Upper lobe of left lung (tissue), 6 donors: ENCODE results near the gene TMEM121B. TPM values are rescaled to one million over a fixed set of nuclear protein-coding genes. Genes with fewer than 3 reads are reported as not detected.

Experiments used
- ATAC-seq, 2 donors: fragments of 200-7000 bp; cut with Tn5 transposase; one replicate each; pipeline ENCODE4 v1.9.1; 2022; ENCODE audit warnings: mild to moderate bottlenecking in 2 of 2, moderate library complexity in 2 of 2; ENCODE audit not compliant: low FRiP score in 2 of 2
- DNase-seq, 2 donors: peaks; one replicate each; pipeline ENCODE4 v3.0.0-alpha.2; 2019 to 2020
- H3K27ac ChIP-seq, 4 donors: fragments of 200-600 bp; sonication (generic); one replicate each; pipeline ENCODE4 v1.5.1; 2016 to 2019
- H3K27me3 ChIP-seq, 4 donors: fragments of 200-600 bp; sonication (generic); one replicate each; pipeline ENCODE4 v1.5.1; 2017 to 2019
- H3K36me3 ChIP-seq, 4 donors: fragments of 200-600 bp; sonication (generic); one replicate each; pipeline ENCODE4 v1.5.1; 2016 to 2019
- H3K4me1 ChIP-seq, 4 donors: fragments of 200-600 bp; sonication (generic); one replicate each; pipeline ENCODE4 v1.5.1; 2018 to 2019
- H3K4me3 ChIP-seq, 4 donors: fragments of 200-600 bp; sonication (generic); one replicate each; pipeline ENCODE4 v1.5.1; 2017 to 2019; ENCODE audit warnings: mild to moderate bottlenecking in 2 of 4, moderate library complexity in 1 of 4
- H3K9me3 ChIP-seq, 4 donors: fragments of 200-600 bp; sonication (generic); one replicate each; pipeline ENCODE4 v1.5.1; 2018 to 2019
- EP300 ChIP-seq, 4 donors: sonication (generic); formaldehyde crosslinking; IDR thresholded peaks; one replicate each; pipeline ENCODE4 v1.5.1; 2017; ENCODE audit warnings: antibody characterized with exemption in 4 of 4, control low read depth in 2 of 4
- POLR2A ChIP-seq, 4 donors: fragments of 450-650 bp; IDR thresholded peaks; one replicate each; pipeline ENCODE4 v1.5.1; 2016 to 2017; ENCODE audit warnings: antibody characterized with exemption in 4 of 4, mild to moderate bottlenecking in 2 of 4
- POLR2AphosphoS5 ChIP-seq, 2 donors: sonication (generic); formaldehyde crosslinking; IDR thresholded peaks; one replicate each; pipeline ENCODE4 v1.5.1; 2017; ENCODE audit warnings: antibody characterized with exemption in 2 of 2
- WGBS, 2 donors: methylation state at CpG; one replicate each; pipeline ENCODE4 v1.1.5; 2017 to 2018; 5-methylcytosine and 5-hydroxymethylcytosine counted together
- total RNA-seq, 6 donors: library from RNA; depleted of rRNA in 4 of 6; stranded (reverse); fragments of >200 nt in 4 of 6; gene quantifications; one replicate each; pipeline versions ENCODE4 v1.1.0 to v1.2.1, GENCODE V29; 2016 to 2021
- TF ChIP-seq, protein P1 (sequence below), 6 experiments: fragments of 450-650 bp in 4 of 6; fragments of 200-600 bp in 2 of 6; sonication (generic) in 2 of 6; IDR thresholded peaks; one replicate each; pipeline ENCODE4 v1.5.1; 2016 to 2019; ENCODE audit warnings: antibody characterized with exemption in 6 of 6
- donor health status: DM: no; HTN: no; CAD: no; lungs with moderate emphysema.
- donor health status: DM: no; HTN: yes; CAD: no; lungs with severe emphysema.

TMEM121B gene
- total RNA-seq, 6 donors from 2014 or later: 0.10 to 2.0 (median 1.1) TPM; not detected in 1

DNA sequence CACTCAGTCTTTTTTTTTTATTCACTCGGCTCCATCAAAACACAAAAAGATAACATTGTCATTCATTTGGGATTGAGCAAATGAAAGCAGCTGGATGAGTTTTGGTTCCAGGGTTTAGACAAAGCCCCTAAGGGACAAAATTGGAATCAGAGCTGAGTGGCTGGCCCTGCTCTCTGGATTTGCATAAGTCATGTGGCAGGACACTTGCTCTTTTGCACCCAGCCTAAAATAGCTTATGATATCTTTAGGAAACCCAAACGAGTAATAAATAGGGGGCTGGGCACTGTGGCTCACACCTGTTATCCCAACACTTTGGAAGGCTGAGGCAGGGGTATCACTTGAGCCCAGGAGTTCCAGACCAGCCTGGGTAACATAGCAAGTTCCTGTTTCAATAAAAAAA lies 11.0 kb upstream of the TMEM121B start:
- Histone ChIP-seq H3K4me1 (no peaks in the 10 kb centered on the region), H3K36me3 (peaks cover 0 to 8% (median 2%) of the 10 kb centered on the region in 4 donors), H3K4me3 (no peak overlapping the region), H3K27me3 (no peaks in the 10 kb centered on the region), H3K9me3 (no peaks in the 10 kb centered on the region), H3K27ac (no peak overlapping the region)
- 43 to 45% methylated on average over 2 of the region's 2 CpGs for WGBS, 2 donors
- TF ChIP-seq EP300 (IDR thresholded peaks at IDR 0.05) (no peak), POLR2A (IDR thresholded peaks at IDR 0.05) (no peak), POLR2AphosphoS5 (IDR thresholded peaks at IDR 0.05) (no peak)
- TF ChIP-seq, protein P1, sequence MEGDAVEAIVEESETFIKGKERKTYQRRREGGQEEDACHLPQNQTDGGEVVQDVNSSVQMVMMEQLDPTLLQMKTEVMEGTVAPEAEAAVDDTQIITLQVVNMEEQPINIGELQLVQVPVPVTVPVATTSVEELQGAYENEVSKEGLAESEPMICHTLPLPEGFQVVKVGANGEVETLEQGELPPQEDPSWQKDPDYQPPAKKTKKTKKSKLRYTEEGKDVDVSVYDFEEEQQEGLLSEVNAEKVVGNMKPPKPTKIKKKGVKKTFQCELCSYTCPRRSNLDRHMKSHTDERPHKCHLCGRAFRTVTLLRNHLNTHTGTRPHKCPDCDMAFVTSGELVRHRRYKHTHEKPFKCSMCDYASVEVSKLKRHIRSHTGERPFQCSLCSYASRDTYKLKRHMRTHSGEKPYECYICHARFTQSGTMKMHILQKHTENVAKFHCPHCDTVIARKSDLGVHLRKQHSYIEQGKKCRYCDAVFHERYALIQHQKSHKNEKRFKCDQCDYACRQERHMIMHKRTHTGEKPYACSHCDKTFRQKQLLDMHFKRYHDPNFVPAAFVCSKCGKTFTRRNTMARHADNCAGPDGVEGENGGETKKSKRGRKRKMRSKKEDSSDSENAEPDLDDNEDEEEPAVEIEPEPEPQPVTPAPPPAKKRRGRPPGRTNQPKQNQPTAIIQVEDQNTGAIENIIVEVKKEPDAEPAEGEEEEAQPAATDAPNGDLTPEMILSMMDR (IDR thresholded peaks at IDR 0.05): no peak
- DNase-seq: no peak
- ATAC-seq: no peak

- TF ChIP-seq, protein P1 (IDR thresholded peaks at IDR 0.05): no peak
- no peak for TF ChIP-seq POLR2AphosphoS5 (IDR thresholded peaks at IDR 0.05)
- no peak for TF ChIP-seq EP300 (IDR thresholded peaks at IDR 0.05)
- WGBS, 2 donors: 54 to 71% methylated on average over 5 of the region's 5 CpGs
- no peaks in the 10 kb centered on the region for H3K27me3 ChIP-seq
- no peak overlapping the region for H3K27ac ChIP-seq
- H3K9me3 ChIP-seq: no peaks in the 10 kb centered on the region
- no peak overlapping the region for H3K4me3 ChIP-seq
- DNase-seq: no peak
- no peaks in the 10 kb centered on the region for H3K4me1 ChIP-seq
- no peak for ATAC-seq
- peaks cover 0 to 4% (median 2%) of the 10 kb centered on the region in 4 donors for H3K36me3 ChIP-seq
Observed at GRCh38 chr22:17131686-17132085, 10.5 kb upstream of the TMEM121B start.

- no peak for DNase-seq
Observed at GRCh38 chr22:17130199-17130598, 9.0 kb upstream of the TMEM121B start.

GRCh38 chr22:17120711-17121232 lies 388 bp downstream of the TMEM121B start:
- H3K9me3 ChIP-seq: no peaks in the 10 kb centered on the region
- H3K36me3 ChIP-seq: no peaks in the 10 kb centered on the region
- peaks cover 24 to 46% (median 39%) of the 10 kb centered on the region in 4 donors for H3K4me1 ChIP-seq
- peak in 1 of 2 donors; percentile 89 for DNase-seq
- H3K27ac ChIP-seq: no peak overlapping the region
- WGBS, 2 donors: 0% methylated on average over 2 of the region's 70 CpGs; no CpG with 5 or more reads in 1 of the 2 donors
- no peak for ATAC-seq
- H3K4me3 ChIP-seq: peak overlapping the region; percentile 49 to 78 (median 58)
- H3K27me3 ChIP-seq: peaks cover 0 to 24% (median 11%) of the 10 kb centered on the region in 4 donors
- TF ChIP-seq EP300 (IDR thresholded peaks at IDR 0.05): no peak
- TF ChIP-seq POLR2AphosphoS5 (IDR thresholded peaks at IDR 0.05): no peak
- TF ChIP-seq, protein P1 (IDR thresholded peaks at IDR 0.05): no peak
- TF ChIP-seq POLR2A (IDR thresholded peaks at IDR 0.05): no peak

More at GRCh38 chr22:17130199-17130598, 9.0 kb upstream of the TMEM121B start:
- no peaks in the 10 kb centered on the region for H3K9me3 ChIP-seq
- no peak for TF ChIP-seq POLR2A (IDR thresholded peaks at IDR 0.05)
- TF ChIP-seq, protein P1 (IDR thresholded peaks at IDR 0.05): no peak
- no peak for TF ChIP-seq POLR2AphosphoS5 (IDR thresholded peaks at IDR 0.05)
- no peak overlapping the region for H3K27ac ChIP-seq
- no peaks in the 10 kb centered on the region for H3K4me1 ChIP-seq
- H3K4me3 ChIP-seq: no peak overlapping the region
- H3K36me3 ChIP-seq: peaks cover 0 to 3% (median under 1%) of the 10 kb centered on the region in 4 donors
- 86 to 93% methylated on average over 1 of the region's 1 CpG for WGBS, 2 donors
- ATAC-seq: no peak
- no peaks in the 10 kb centered on the region for H3K27me3 ChIP-seq

GRCh38 chr22:17120281-17120680 lies 879 bp downstream of the TMEM121B start:
- TF ChIP-seq EP300 (IDR thresholded peaks at IDR 0.05): no peak
- TF ChIP-seq, protein P1 (IDR thresholded peaks at IDR 0.05): peak in 2 of 6 experiments; percentile 23 to 28
- DNase-seq (peak; percentile 54 to 92), ATAC-seq (peak in 1 of 2 donors; percentile 30)
- Histone ChIP-seq H3K4me3 (peak overlapping the region in 3 of 4 donors; percentile 49 to 78 (median 62)), H3K36me3 (no peaks in the 10 kb centered on the region), H3K27ac (no peak overlapping the region), H3K9me3 (no peaks in the 10 kb centered on the region), H3K4me1 (peaks cover 24 to 50% (median 39%) of the 10 kb centered on the region in 4 donors), H3K27me3 (peaks cover 0 to 24% (median 11%) of the 10 kb centered on the region in 4 donors)
- WGBS, 2 donors: no CpG with 5 or more reads among the region's 45 CpGs
